HUES64 (cell line): ENCODE measurements around the gene MAPK6.
"Not testable (repeated sequence)": the region's sequence is repeated elsewhere in the genome, so short reads cannot be mapped to it uniquely, and the experiment has no call there.

Source experiments
- H3K27ac ChIP-seq: 2 replicates; pipeline ENCODE4 v1.7.0; 2013; ENCODE audit warnings: low read depth, low read length, inconsistent platforms
- H3K27me3 ChIP-seq: 2 replicates; pipeline ENCODE4 v1.6.1; 2013; ENCODE audit warnings: mild to moderate bottlenecking, low read length; ENCODE audit not compliant: insufficient read depth
- H3K36me3 ChIP-seq: 2 replicates; pipeline ENCODE4 v1.6.1; 2013; ENCODE audit warnings: mild to moderate bottlenecking, low read length; ENCODE audit not compliant: insufficient read depth
- H3K4me1 ChIP-seq: 2 replicates; pipeline ENCODE4 v1.6.1; 2013; ENCODE audit warnings: mild to moderate bottlenecking, low read length, moderate library complexity; ENCODE audit not compliant: insufficient read depth
- H3K4me3 ChIP-seq: 2 replicates; pipeline ENCODE4 v1.5.1; 2013; ENCODE audit warnings: mild to moderate bottlenecking, low read length, moderate library complexity
- H3K9ac ChIP-seq: 2 replicates; pipeline ENCODE4 v1.6.1; 2013; ENCODE audit warnings: mild to moderate bottlenecking, low read depth, low read length
- H3K9me3 ChIP-seq: 2 replicates; pipeline ENCODE4 v1.6.1; 2013; ENCODE audit warnings: low read depth, low read length; ENCODE audit not compliant: insufficient read depth
- WGBS: fragments of 150-250, 120-280 bp; methylation state at CpG from one replicate; pipeline ENCODE4 v1.1.7; 2013; ENCODE audit warnings: missing lambda C conversion rate; 5-methylcytosine and 5-hydroxymethylcytosine counted together

MAPK6 gene

GRCh38 chr15:52052066-52052935 is 33.3 kb downstream of the MAPK6 start:
- Histone ChIP-seq H3K9me3 (peaks cover 7% of the 10 kb centered on the region; the same call in 1 of the 2 replicates), H3K27me3 (no peaks in the 10 kb centered on the region), H3K9ac (no peak overlapping the region), H3K36me3 (peaks cover 66% of the 10 kb centered on the region), H3K4me3 (no peak overlapping the region), H3K27ac (no peak overlapping the region), H3K4me1 (no peaks in the 10 kb centered on the region)
- 91% methylated on average over 3 of the region's 4 CpGs for WGBS

GRCh38 chr15:52054381-52054780 is 35.4 kb downstream of the MAPK6 start:
- Histone ChIP-seq H3K27ac (no peak overlapping the region), H3K4me3 (no peak overlapping the region), H3K9ac (no peak overlapping the region), H3K36me3 (peaks cover 77% of the 10 kb centered on the region), H3K4me1 (no peaks in the 10 kb centered on the region), H3K9me3 (peaks cover 7% of the 10 kb centered on the region; the same call in 1 of the 2 replicates), H3K27me3 (no peaks in the 10 kb centered on the region)
- WGBS: 100% methylated on average over 4 of the region's 4 CpGs

- H3K36me3 ChIP-seq: peaks cover 81% of the 10 kb centered on the region
- not testable (repeated sequence) for H3K27me3 ChIP-seq
Observed at GRCh38 chr15:52054858-52055257, 35.8 kb downstream of the MAPK6 start.

GRCh38 chr15:52056001-52056400 is 37.0 kb downstream of the MAPK6 start:
- Histone ChIP-seq H3K9me3 (peaks cover 7% of the 10 kb centered on the region; the same call in 1 of the 2 replicates), H3K36me3 (peaks cover 81% of the 10 kb centered on the region), H3K27ac (no peak overlapping the region), H3K27me3 (no peaks in the 10 kb centered on the region), H3K4me1 (no peaks in the 10 kb centered on the region), H3K9ac (no peak overlapping the region), H3K4me3 (no peak overlapping the region)
- 99% methylated on average over 1 of the region's 1 CpG for WGBS

More at GRCh38 chr15:52054858-52055257, 35.8 kb downstream of the MAPK6 start:
- H3K9me3 ChIP-seq, H3K9ac ChIP-seq, H3K27ac ChIP-seq, H3K4me3 ChIP-seq, H3K4me1 ChIP-seq: not testable (repeated sequence)
- WGBS: 97% methylated on average over 7 of the region's 7 CpGs

- Histone ChIP-seq H3K27me3 (no peaks in the 10 kb centered on the region), H3K36me3 (peaks cover 83% of the 10 kb centered on the region), H3K9ac (no peak overlapping the region), H3K4me1 (no peaks in the 10 kb centered on the region), H3K9me3 (peaks cover 7% of the 10 kb centered on the region; the same call in 1 of the 2 replicates), H3K27ac (no peak overlapping the region), H3K4me3 (no peak overlapping the region)
- WGBS: 92% methylated on average over 3 of the region's 3 CpGs
Observed at GRCh38 chr15:52056496-52056895, 37.5 kb downstream of the MAPK6 start.

GRCh38 chr15:52057996-52058395 is 39.0 kb downstream of the MAPK6 start:
- H3K36me3 ChIP-seq: peaks cover 84% of the 10 kb centered on the region
- H3K27ac ChIP-seq: no peak overlapping the region
- H3K27me3 ChIP-seq: no peaks in the 10 kb centered on the region

GRCh38 chr15:52060501-52060900 is 41.5 kb downstream of the MAPK6 start:
- Histone ChIP-seq H3K4me3 (no peak overlapping the region), H3K27me3 (no peaks in the 10 kb centered on the region), H3K36me3 (peaks cover 94% of the 10 kb centered on the region), H3K4me1 (no peaks in the 10 kb centered on the region), H3K9me3 (no peaks in the 10 kb centered on the region), H3K27ac (no peak overlapping the region), H3K9ac (no peak overlapping the region)
- 95% methylated on average over 1 of the region's 1 CpG for WGBS

More at GRCh38 chr15:52057996-52058395, 39.0 kb downstream of the MAPK6 start:
- H3K9ac ChIP-seq: no peak overlapping the region
- H3K4me1 ChIP-seq: no peaks in the 10 kb centered on the region
- no peaks in the 10 kb centered on the region for H3K9me3 ChIP-seq
- no peak overlapping the region for H3K4me3 ChIP-seq

GRCh38 chr15:52066842-52067544 is 48.0 kb downstream of the MAPK6 start:
- no peaks in the 10 kb centered on the region for H3K4me1 ChIP-seq
- no peaks in the 10 kb centered on the region for H3K27me3 ChIP-seq
- no peak overlapping the region for H3K9ac ChIP-seq
- H3K9me3 ChIP-seq: no peaks in the 10 kb centered on the region
- H3K36me3 ChIP-seq: peaks cover 37% of the 10 kb centered on the region
- H3K27ac ChIP-seq: no peak overlapping the region
- H3K4me3 ChIP-seq: no peak overlapping the region
- 96% methylated on average over 3 of the region's 3 CpGs for WGBS

- no peaks in the 10 kb centered on the region for H3K9me3 ChIP-seq
- H3K27ac ChIP-seq: no peak overlapping the region
- H3K9ac ChIP-seq: no peak overlapping the region
- peaks cover 32% of the 10 kb centered on the region for H3K36me3 ChIP-seq
- H3K27me3 ChIP-seq: no peaks in the 10 kb centered on the region
- H3K4me3 ChIP-seq: no peak overlapping the region
- no peaks in the 10 kb centered on the region for H3K4me1 ChIP-seq
Observed at GRCh38 chr15:52067545-52067926, 48.5 kb downstream of the MAPK6 start.

- H3K27ac ChIP-seq: no peak overlapping the region
- WGBS: 75% methylated on average over 1 of the region's 2 CpGs
- no peaks in the 10 kb centered on the region for H3K4me1 ChIP-seq
- H3K9ac ChIP-seq: no peak overlapping the region
- H3K27me3 ChIP-seq: no peaks in the 10 kb centered on the region
- no peak overlapping the region for H3K4me3 ChIP-seq
- no peaks in the 10 kb centered on the region for H3K9me3 ChIP-seq
- peaks cover 26% of the 10 kb centered on the region for H3K36me3 ChIP-seq
Observed at GRCh38 chr15:52068004-52068615, 49.1 kb downstream of the MAPK6 start.

GRCh38 chr15:52069559-52069958 is 50.5 kb downstream of the MAPK6 start:
- Histone ChIP-seq H3K27ac (no peak overlapping the region), H3K36me3 (peaks cover 15% of the 10 kb centered on the region), H3K4me3 (no peak overlapping the region), H3K27me3 (no peaks in the 10 kb centered on the region), H3K9ac (no peak overlapping the region), H3K4me1 (no peaks in the 10 kb centered on the region), H3K9me3 (no peaks in the 10 kb centered on the region)
- WGBS: 91% methylated on average over 5 of the region's 5 CpGs
